Neural progenitor cell (in vitro differentiated cells): ENCODE measurements around the gene ERVMER34-1.

Experiments
- EZH2phosphoT487 ChIP-seq: fragments of 200-600 bp; sonication (generic); IDR thresholded peaks from 2 replicates; pipeline ENCODE4 v1.6.1; 2017; ENCODE audit warnings: antibody characterized with exemption
- TF ChIP-seq, protein P1 (sequence below): fragments of 200-600 bp; sonication (generic); IDR thresholded peaks from 2 replicates; pipeline ENCODE4 v1.5.1; 2017; ENCODE audit warnings: antibody characterized with exemption, mild to moderate bottlenecking

DNA sequence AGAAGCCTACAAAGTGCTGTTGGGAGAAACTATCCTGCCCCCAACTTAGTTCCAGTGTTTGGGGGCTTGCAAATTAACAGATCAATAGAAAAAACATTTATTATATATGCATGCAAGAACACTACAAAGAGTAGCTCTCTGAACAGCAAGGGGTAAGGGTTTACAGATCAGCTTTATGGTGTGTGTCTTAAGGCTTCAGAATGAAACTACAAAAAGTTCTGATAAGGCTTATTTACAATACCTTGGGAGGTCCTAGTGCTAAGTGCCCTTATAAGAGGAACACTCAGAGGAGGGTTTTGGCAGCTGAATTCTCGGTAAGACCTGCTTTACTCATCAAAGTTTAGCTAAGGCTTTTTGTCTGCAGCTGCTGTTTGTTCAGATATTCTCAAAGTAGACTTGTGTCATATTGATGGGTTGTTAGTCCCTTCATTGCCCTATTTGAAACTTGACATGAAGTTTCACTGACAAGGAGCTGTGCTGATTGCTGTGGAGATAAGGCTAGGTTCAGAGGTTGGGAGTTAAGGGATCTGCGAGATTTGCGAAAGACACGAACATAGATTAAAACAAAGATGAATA lies 7.7 kb downstream of the ERVMER34-1 start:
- TF ChIP-seq, protein P1, sequence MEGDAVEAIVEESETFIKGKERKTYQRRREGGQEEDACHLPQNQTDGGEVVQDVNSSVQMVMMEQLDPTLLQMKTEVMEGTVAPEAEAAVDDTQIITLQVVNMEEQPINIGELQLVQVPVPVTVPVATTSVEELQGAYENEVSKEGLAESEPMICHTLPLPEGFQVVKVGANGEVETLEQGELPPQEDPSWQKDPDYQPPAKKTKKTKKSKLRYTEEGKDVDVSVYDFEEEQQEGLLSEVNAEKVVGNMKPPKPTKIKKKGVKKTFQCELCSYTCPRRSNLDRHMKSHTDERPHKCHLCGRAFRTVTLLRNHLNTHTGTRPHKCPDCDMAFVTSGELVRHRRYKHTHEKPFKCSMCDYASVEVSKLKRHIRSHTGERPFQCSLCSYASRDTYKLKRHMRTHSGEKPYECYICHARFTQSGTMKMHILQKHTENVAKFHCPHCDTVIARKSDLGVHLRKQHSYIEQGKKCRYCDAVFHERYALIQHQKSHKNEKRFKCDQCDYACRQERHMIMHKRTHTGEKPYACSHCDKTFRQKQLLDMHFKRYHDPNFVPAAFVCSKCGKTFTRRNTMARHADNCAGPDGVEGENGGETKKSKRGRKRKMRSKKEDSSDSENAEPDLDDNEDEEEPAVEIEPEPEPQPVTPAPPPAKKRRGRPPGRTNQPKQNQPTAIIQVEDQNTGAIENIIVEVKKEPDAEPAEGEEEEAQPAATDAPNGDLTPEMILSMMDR = no peak
- TF ChIP-seq EZH2phosphoT487 = no peak
